HUES48 (cell line): ENCODE data around the gene CTNS.

Experiments
- H3K27ac ChIP-seq: one replicate; pipeline ENCODE4 v1.7.0; 2013; ENCODE audit warnings: low read depth, low read length, inconsistent platforms
- H3K27me3 ChIP-seq: 2 replicates; pipeline ENCODE4 v1.6.1; 2013; ENCODE audit warnings: mild to moderate bottlenecking, low read length; ENCODE audit not compliant: control insufficient read depth, insufficient read depth
- H3K36me3 ChIP-seq: 2 replicates; pipeline ENCODE4 v1.6.1; 2013; ENCODE audit warnings: low read length; ENCODE audit not compliant: control insufficient read depth, insufficient read depth
- H3K4me1 ChIP-seq: 2 replicates; pipeline ENCODE4 v1.6.1; 2013; ENCODE audit warnings: mild to moderate bottlenecking, low read length; ENCODE audit not compliant: control insufficient read depth, insufficient read depth
- H3K4me3 ChIP-seq: 2 replicates; pipeline ENCODE4 v1.5.1; 2013; ENCODE audit warnings: mild to moderate bottlenecking, low read depth, low read length
- H3K9ac ChIP-seq: 2 replicates; pipeline ENCODE4 v1.6.1; 2013; ENCODE audit warnings: mild to moderate bottlenecking, low read depth, low read length, moderate library complexity
- H3K9me3 ChIP-seq: 2 replicates; pipeline ENCODE4 v1.6.1; 2013; ENCODE audit warnings: low read length; ENCODE audit not compliant: control insufficient read depth, insufficient read depth

CTNS gene

GRCh38 chr17:3689262-3690093, 52.9 kb downstream of the CTNS start:
- Histone ChIP-seq H3K9ac (no peak overlapping the region), H3K36me3 (no peaks in the 10 kb centered on the region), H3K9me3 (no peaks in the 10 kb centered on the region), H3K27ac (no peak overlapping the region), H3K4me3 (no peak overlapping the region), H3K27me3 (0 out of 2 replicates have a peak, but pooled peaks cover 2% of the 10 kb centered on the region), H3K4me1 (no peaks in the 10 kb centered on the region)

- no peak overlapping the region for H3K27ac ChIP-seq
- no peaks in the 10 kb centered on the region for H3K4me1 ChIP-seq
Measured at GRCh38 chr17:3690094-3690715, 53.6 kb downstream of the CTNS start.

GRCh38 chr17:3691617-3692067, 55.1 kb downstream of the CTNS start:
- no peak overlapping the region for H3K27ac ChIP-seq
- H3K27me3 ChIP-seq = peaks cover 24% of the 10 kb centered on the region
- no peaks in the 10 kb centered on the region for H3K9me3 ChIP-seq
- H3K4me1 ChIP-seq = peaks cover 3% of the 10 kb centered on the region; the same call in 1 of the 2 replicates
- no peak overlapping the region for H3K4me3 ChIP-seq
- H3K9ac ChIP-seq = no peak overlapping the region
- no peaks in the 10 kb centered on the region for H3K36me3 ChIP-seq

More at GRCh38 chr17:3690094-3690715, 53.6 kb downstream of the CTNS start:
- Histone ChIP-seq H3K36me3 (no peaks in the 10 kb centered on the region), H3K4me3 (no peak overlapping the region), H3K9ac (no peak overlapping the region), H3K9me3 (no peaks in the 10 kb centered on the region), H3K27me3 (peaks cover 9% of the 10 kb centered on the region)

- H3K27ac ChIP-seq = no peak overlapping the region
- H3K9ac ChIP-seq = no peak overlapping the region
- H3K9me3 ChIP-seq = no peaks in the 10 kb centered on the region
- H3K27me3 ChIP-seq = peaks cover 29% of the 10 kb centered on the region
- peaks cover 3% of the 10 kb centered on the region; the same call in 1 of the 2 replicates for H3K4me1 ChIP-seq
- no peak overlapping the region for H3K4me3 ChIP-seq
- no peaks in the 10 kb centered on the region for H3K36me3 ChIP-seq
Measured at GRCh38 chr17:3692346-3692745, 55.8 kb downstream of the CTNS start.

- Histone ChIP-seq H3K27ac (no peak overlapping the region), H3K27me3 (peaks cover 31% of the 10 kb centered on the region), H3K4me3 (no peak overlapping the region), H3K9ac (no peak overlapping the region), H3K4me1 (peaks cover 3% of the 10 kb centered on the region; the same call in 1 of the 2 replicates), H3K36me3 (no peaks in the 10 kb centered on the region), H3K9me3 (no peaks in the 10 kb centered on the region)
Measured at GRCh38 chr17:3693141-3693540, 56.6 kb downstream of the CTNS start.

GRCh38 chr17:3693829-3694231, 57.3 kb downstream of the CTNS start:
- H3K36me3 ChIP-seq = no peaks in the 10 kb centered on the region
- H3K9ac ChIP-seq = no peak overlapping the region
- no peak overlapping the region for H3K27ac ChIP-seq
- peaks cover 31% of the 10 kb centered on the region for H3K27me3 ChIP-seq
- peaks cover 3% of the 10 kb centered on the region; the same call in 1 of the 2 replicates for H3K4me1 ChIP-seq
- H3K4me3 ChIP-seq = no peak overlapping the region
- H3K9me3 ChIP-seq = no peaks in the 10 kb centered on the region

- Histone ChIP-seq H3K4me1 (peaks cover 3% of the 10 kb centered on the region; the same call in 1 of the 2 replicates), H3K9ac (no peak overlapping the region), H3K36me3 (no peaks in the 10 kb centered on the region), H3K27ac (no peak overlapping the region), H3K9me3 (no peaks in the 10 kb centered on the region), H3K27me3 (peaks cover 31% of the 10 kb centered on the region), H3K4me3 (peak overlapping the region; percentile 75)
Measured at GRCh38 chr17:3695129-3695722, 58.7 kb downstream of the CTNS start.

- peaks cover 3% of the 10 kb centered on the region; the same call in 1 of the 2 replicates for H3K4me1 ChIP-seq
- peaks cover 31% of the 10 kb centered on the region for H3K27me3 ChIP-seq
- H3K9me3 ChIP-seq = no peaks in the 10 kb centered on the region
- H3K9ac ChIP-seq = no peak within 1 kb of the TSS; the same call in 1 of the 2 replicates
- H3K36me3 ChIP-seq = no peaks in the 10 kb centered on the region
- peak within 1 kb of the TSS; percentile 75 for H3K4me3 ChIP-seq
- H3K27ac ChIP-seq = no peak within 1 kb of the TSS
Measured at GRCh38 chr17:3695723-3696411, 59.3 kb downstream of the CTNS start, which contains the start of gene P2RX5. Gene P2RX5, minus strand, starts transcription at chr17:3696155. Its CDS starts 150 bp downstream, at chr17:3696005.

- Histone ChIP-seq H3K27ac (no peak overlapping the region), H3K9ac (no peak overlapping the region), H3K4me1 (peaks cover 3% of the 10 kb centered on the region; the same call in 1 of the 2 replicates), H3K4me3 (no peak overlapping the region), H3K36me3 (no peaks in the 10 kb centered on the region), H3K9me3 (no peaks in the 10 kb centered on the region), H3K27me3 (peaks cover 31% of the 10 kb centered on the region)
Measured at GRCh38 chr17:3697103-3697476, 60.5 kb downstream of the CTNS start.

GRCh38 chr17:3698139-3698538, 61.6 kb downstream of the CTNS start:
- Histone ChIP-seq H3K27me3 (peaks cover 31% of the 10 kb centered on the region), H3K36me3 (no peaks in the 10 kb centered on the region), H3K27ac (no peak overlapping the region), H3K9me3 (no peaks in the 10 kb centered on the region), H3K4me3 (no peak overlapping the region), H3K4me1 (peaks cover 3% of the 10 kb centered on the region; the same call in 1 of the 2 replicates), H3K9ac (no peak overlapping the region)
